ENCODE data around the gene NOL4L.

DNA sequence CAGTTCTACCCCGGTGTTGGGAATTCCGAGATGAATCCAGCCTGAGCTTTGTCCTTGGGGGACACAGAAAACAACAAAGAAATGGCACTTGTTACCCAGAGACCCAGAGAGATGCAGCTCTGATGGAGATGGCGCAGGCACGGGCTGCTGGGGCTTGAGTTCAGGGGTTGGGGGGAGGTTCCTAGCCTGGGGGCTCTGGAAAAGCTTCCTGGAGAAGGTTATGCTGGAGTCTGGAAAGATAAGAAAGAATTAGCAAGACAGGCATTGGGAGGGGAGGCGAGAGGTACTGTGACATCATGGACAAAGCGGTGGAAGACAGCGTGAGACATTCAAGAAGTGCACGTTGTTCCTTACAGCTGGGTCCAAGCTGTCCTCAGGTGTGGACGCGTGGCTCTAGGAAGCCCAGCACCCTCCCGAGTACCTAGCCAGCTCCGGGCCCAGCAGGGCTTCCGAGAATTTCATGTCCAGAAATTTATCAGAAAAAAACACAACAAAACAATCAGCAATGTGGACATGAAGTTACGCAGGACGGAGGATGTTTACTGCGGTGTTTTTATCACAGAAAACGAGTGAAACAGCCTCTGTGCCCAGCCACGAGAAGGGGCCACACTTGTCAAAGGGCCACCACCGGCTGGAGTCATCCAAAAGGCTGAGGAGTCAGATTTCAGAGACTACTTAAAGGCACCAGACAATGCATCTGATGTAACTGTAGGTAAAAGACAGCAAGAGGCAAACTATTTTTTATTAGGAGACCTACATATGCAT lies 49.1 kb upstream of the NOL4L start:
- TF ChIP-seq, protein P1, sequence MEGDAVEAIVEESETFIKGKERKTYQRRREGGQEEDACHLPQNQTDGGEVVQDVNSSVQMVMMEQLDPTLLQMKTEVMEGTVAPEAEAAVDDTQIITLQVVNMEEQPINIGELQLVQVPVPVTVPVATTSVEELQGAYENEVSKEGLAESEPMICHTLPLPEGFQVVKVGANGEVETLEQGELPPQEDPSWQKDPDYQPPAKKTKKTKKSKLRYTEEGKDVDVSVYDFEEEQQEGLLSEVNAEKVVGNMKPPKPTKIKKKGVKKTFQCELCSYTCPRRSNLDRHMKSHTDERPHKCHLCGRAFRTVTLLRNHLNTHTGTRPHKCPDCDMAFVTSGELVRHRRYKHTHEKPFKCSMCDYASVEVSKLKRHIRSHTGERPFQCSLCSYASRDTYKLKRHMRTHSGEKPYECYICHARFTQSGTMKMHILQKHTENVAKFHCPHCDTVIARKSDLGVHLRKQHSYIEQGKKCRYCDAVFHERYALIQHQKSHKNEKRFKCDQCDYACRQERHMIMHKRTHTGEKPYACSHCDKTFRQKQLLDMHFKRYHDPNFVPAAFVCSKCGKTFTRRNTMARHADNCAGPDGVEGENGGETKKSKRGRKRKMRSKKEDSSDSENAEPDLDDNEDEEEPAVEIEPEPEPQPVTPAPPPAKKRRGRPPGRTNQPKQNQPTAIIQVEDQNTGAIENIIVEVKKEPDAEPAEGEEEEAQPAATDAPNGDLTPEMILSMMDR (IDR thresholded peaks at IDR 0.05), result no peak
- no peak for TF ChIP-seq POLR2A (IDR thresholded peaks at IDR 0.05)

Data from thyroid gland (tissue), 4 donors.